ENCODE results near the gene STX7.
"Not testable (repeated sequence)": the region's sequence is repeated elsewhere in the genome, so short reads cannot be mapped to it uniquely, and the experiment has no call there.

Gene STX7

DNA sequence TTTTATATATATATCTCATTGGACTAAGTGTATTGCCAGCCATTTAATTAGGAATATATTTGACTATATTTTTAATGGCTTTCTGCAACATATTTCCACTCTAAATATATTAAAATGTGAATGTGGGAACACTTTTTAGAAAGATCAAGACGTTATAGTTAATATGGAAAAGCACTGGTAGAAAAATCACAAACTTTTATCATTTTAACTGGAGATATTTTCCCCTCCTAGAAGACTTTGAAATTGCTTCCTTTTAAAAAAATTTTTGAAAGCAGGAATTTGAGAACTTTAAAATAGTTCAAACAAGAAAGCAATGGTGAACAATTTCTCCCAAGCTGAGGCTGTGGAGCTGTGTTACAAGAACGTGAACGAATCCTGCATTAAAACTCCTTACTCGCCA, 25.1 kb upstream of the STX7 start, which contains the start of gene TAAR9:
TSS of gene TAAR9 (plus strand) at position 301 of the 400 bp plus-strand sequence. CDS start at position 314, 13 bp downstream.
- DNase-seq (ENCODE audit: low read depth), result no peak
- TF ChIP-seq, protein P1, sequence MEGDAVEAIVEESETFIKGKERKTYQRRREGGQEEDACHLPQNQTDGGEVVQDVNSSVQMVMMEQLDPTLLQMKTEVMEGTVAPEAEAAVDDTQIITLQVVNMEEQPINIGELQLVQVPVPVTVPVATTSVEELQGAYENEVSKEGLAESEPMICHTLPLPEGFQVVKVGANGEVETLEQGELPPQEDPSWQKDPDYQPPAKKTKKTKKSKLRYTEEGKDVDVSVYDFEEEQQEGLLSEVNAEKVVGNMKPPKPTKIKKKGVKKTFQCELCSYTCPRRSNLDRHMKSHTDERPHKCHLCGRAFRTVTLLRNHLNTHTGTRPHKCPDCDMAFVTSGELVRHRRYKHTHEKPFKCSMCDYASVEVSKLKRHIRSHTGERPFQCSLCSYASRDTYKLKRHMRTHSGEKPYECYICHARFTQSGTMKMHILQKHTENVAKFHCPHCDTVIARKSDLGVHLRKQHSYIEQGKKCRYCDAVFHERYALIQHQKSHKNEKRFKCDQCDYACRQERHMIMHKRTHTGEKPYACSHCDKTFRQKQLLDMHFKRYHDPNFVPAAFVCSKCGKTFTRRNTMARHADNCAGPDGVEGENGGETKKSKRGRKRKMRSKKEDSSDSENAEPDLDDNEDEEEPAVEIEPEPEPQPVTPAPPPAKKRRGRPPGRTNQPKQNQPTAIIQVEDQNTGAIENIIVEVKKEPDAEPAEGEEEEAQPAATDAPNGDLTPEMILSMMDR (conservative IDR thresholded peaks at IDR 0.05; ENCODE audit: control insufficient read depth, insufficient read depth, low read depth, low read length), result no peak
- H3K4me3 ChIP-seq (ENCODE audit: control insufficient read depth, low read depth, low read length), result no peak within 1 kb of the TSS

DNA sequence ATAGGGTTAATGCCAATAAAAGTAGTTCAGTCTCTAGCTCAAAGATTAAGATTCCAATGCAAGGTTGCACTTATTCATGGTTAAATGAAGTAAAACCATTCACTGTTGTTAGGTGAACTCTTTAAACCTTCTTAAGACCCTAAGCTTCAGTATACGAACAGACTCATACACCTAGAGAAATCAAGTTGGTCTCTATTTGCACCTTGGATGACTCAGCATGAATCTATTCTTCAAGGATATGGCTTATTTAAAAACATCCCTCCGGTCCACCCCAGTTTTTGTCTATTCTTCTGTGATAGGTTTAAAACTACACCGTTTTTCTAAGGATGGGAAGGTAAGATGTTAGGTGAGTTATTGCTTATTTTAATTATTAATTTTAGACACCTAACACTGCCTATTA, 24.2 kb upstream of the STX7 start:
- no peak overlapping the region for H3K4me3 ChIP-seq (ENCODE audit: control insufficient read depth, low read depth, low read length)
- TF ChIP-seq, protein P1 (conservative IDR thresholded peaks at IDR 0.05; ENCODE audit: control insufficient read depth, insufficient read depth, low read depth, low read length), result no peak
- no peak for DNase-seq (ENCODE audit: low read depth)

DNA sequence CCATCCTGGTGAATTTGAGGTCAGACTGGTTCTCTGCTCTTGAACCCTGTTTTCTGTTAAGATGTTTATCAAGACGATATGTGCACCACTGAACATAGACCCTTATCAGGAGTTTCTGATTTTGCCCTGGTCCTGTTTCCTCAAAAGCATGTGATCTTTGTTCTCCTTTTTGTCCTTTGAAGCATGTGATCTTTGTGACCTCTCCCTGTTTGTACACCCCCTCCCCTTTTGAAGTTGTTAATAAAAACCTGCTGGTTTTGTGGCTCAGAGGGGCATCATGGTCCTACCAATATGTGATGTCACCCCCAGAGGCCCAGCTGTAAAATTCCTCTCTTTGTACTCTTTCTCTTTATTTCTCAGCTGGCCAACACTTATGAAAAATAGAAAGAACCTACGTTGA, 21.6 kb upstream of the STX7 start:
- DNase-seq (ENCODE audit: low read depth), result not testable (repeated sequence)

DNA sequence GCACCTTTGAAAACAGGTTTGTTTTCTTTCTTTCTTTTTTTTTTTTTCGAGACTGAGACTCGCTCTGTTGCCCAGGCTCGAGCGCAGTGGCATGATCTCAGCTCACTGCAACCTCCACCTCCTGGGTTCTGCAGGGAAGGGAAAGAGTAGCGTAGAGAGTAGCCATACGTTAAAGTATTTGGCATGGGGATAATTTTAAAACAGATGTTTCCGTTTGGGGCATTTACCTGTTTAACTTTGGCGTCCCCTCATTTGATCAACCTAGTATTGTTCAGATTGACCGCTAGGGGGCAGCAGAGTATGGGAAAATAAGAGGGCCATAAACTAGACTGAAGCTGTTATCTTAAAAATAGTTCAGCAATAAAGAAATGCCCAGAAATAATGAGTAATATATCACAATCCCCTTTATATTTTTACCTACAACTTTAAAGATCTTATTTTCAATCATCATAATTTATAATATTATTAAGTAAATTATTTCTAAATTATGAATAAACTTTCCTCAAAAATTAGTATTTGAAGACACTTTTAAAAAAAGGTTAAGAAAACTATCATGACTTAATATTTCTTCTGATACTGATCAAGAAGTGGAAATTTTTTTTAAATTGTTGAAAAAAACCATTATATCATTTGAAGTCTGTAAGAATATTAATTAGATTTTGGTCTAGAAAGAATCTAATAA, 17.5 kb upstream of the STX7 start:
- peak; percentile 70 for DNase-seq (ENCODE audit: low read depth)
- TF ChIP-seq, protein P1 (conservative IDR thresholded peaks at IDR 0.05; ENCODE audit: control insufficient read depth, insufficient read depth, low read depth, low read length), result peak; percentile 65
- no peak overlapping the region for H3K4me3 ChIP-seq (ENCODE audit: control insufficient read depth, low read depth, low read length)

More for the DNA sequence above, 21.6 kb upstream of the STX7 start:
- H3K4me3 ChIP-seq (ENCODE audit: control insufficient read depth, low read depth, low read length), result not testable (repeated sequence)

DNA sequence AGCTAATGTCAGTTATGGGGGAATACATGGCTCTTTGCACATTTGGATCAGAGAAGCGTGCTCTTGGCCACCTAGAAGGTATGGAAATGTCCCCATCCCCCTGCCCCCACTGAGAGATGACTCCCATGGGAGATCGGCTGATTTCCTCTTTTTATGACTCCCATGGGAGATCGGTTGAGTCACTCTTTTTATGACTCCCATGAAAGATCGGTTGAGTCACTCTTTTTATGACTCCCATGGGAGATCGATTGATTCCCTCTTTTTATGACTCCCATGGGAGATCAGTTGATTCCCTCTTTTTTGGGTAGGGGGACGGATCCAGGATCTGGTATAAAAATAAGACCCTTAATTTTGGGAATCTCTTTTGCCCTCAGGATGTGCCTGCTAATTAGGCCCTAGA, 14.9 kb upstream of the STX7 start:
- TF ChIP-seq, protein P1 (conservative IDR thresholded peaks at IDR 0.05; ENCODE audit: control insufficient read depth, insufficient read depth, low read depth, low read length), result no peak
- no peak overlapping the region for H3K4me3 ChIP-seq (ENCODE audit: control insufficient read depth, low read depth, low read length)
- DNase-seq (ENCODE audit: low read depth), result peak; percentile 83

DNA sequence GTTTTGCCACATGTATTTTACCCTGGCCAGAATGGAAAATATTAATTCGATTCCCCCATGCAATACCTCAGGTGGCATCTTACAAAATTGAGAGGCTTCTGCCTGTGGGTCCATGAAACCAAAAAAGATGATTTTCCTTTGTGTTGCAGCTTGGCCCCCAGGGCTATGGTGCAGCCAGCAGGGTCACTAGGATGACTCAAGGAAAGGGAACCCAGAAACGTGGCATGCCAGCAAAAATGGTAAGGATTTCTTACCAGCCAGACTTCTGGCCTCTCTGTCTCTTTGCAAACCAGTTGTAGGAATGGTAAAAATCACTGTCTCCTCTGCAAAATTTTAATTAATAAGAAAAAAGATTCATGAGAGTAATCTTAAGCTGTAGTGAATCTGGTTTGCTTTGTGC, 13.5 kb upstream of the STX7 start:
- no peak for DNase-seq (ENCODE audit: low read depth)
- no peak overlapping the region for H3K4me3 ChIP-seq (ENCODE audit: control insufficient read depth, low read depth, low read length)
- TF ChIP-seq, protein P1 (conservative IDR thresholded peaks at IDR 0.05; ENCODE audit: control insufficient read depth, insufficient read depth, low read depth, low read length), result no peak

DNA sequence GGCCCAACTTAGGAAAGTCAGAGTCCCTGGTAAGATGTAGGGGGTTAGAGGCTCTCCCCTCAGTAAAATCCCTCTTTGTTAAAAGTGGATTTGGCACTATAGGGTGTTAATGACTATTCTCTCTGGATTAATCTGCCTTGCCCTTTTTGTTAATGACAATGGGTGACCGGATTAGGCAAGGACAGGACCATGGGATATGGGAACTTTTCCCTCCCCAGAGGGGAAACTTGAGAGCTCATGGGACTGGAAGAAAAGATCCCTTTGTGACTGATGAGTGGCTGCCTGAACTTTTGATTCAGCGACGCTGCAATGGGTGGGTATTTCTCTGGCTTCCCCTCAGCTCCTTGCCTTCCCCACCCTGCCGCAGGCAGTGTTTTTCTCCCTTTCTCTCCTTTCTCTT, 12.9 kb upstream of the STX7 start:
- H3K4me3 ChIP-seq (ENCODE audit: control insufficient read depth, low read depth, low read length), result no peak overlapping the region
- no peak for DNase-seq (ENCODE audit: low read depth)
- TF ChIP-seq, protein P1 (conservative IDR thresholded peaks at IDR 0.05; ENCODE audit: control insufficient read depth, insufficient read depth, low read depth, low read length), result no peak

Measured in fibroblast of mammary gland (primary cell).